ENCODE data around the gene NEU3.

Gene NEU3, protein sequence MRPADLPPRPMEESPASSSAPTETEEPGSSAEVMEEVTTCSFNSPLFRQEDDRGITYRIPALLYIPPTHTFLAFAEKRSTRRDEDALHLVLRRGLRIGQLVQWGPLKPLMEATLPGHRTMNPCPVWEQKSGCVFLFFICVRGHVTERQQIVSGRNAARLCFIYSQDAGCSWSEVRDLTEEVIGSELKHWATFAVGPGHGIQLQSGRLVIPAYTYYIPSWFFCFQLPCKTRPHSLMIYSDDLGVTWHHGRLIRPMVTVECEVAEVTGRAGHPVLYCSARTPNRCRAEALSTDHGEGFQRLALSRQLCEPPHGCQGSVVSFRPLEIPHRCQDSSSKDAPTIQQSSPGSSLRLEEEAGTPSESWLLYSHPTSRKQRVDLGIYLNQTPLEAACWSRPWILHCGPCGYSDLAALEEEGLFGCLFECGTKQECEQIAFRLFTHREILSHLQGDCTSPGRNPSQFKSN

DNA sequence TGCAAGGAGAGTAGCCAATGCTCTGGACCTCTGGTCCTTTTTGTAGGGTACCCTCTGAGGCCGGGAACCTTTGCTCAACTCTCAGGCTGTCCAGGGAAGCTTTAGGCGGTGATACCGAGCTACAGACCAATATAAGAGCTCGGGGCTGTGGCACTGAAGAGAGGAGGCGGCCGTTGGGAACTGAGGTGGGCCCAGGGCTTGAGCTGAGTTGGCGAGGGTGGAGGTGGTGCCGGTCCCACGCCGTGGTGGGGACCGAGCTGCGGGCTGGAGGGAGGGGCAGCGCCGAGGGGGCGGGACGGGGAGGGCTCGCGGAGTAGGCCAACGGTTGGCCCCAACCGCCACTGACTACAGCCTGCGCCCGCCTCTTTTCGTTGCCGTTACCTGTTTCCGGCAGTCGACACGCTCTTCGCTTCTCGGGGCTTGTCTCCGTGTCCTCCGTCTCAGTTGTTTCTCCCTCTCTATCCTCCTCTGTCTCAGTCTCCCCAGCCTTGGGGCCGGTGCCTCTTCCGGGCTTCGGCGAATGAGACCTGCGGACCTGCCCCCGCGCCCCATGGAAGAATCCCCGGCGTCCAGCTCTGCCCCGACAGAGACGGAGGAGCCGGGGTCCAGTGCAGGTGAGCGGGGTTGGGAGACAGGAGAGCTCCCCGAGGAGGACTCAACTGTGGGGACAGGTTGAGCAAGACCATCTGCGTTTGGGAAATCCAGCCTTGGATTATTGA, at the start of gene NEU3:
Gene NEU3, plus strand, starts transcription at position 393 of the 719 bp plus-strand sequence. Its CDS starts 128 bp downstream, at position 521.
- TF ChIP-seq, protein P1, sequence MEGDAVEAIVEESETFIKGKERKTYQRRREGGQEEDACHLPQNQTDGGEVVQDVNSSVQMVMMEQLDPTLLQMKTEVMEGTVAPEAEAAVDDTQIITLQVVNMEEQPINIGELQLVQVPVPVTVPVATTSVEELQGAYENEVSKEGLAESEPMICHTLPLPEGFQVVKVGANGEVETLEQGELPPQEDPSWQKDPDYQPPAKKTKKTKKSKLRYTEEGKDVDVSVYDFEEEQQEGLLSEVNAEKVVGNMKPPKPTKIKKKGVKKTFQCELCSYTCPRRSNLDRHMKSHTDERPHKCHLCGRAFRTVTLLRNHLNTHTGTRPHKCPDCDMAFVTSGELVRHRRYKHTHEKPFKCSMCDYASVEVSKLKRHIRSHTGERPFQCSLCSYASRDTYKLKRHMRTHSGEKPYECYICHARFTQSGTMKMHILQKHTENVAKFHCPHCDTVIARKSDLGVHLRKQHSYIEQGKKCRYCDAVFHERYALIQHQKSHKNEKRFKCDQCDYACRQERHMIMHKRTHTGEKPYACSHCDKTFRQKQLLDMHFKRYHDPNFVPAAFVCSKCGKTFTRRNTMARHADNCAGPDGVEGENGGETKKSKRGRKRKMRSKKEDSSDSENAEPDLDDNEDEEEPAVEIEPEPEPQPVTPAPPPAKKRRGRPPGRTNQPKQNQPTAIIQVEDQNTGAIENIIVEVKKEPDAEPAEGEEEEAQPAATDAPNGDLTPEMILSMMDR (IDR thresholded peaks at IDR 0.05), result no peak

DNA sequence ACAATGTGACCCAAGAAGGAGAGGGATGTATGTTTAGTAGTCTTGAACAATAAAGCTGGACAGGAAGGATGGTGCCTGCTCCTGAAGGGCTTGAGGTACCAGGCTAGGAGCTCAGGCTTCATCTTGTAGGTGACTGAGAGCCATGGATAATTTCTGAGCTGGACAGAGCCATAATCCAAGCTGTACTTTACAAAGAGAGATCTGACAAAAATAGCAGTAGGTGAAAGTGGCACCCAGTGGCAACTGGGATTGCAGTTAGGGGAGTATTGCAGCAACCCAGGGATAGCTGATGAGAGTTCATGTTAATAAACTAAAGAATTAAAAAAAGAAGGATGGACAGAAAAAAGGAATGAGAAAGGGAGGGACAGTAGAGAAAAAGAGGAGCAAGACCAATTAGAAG, 47.2 kb upstream of the NEU3 start:
- TF ChIP-seq, protein P1 (IDR thresholded peaks at IDR 0.05), result no peak

DNA sequence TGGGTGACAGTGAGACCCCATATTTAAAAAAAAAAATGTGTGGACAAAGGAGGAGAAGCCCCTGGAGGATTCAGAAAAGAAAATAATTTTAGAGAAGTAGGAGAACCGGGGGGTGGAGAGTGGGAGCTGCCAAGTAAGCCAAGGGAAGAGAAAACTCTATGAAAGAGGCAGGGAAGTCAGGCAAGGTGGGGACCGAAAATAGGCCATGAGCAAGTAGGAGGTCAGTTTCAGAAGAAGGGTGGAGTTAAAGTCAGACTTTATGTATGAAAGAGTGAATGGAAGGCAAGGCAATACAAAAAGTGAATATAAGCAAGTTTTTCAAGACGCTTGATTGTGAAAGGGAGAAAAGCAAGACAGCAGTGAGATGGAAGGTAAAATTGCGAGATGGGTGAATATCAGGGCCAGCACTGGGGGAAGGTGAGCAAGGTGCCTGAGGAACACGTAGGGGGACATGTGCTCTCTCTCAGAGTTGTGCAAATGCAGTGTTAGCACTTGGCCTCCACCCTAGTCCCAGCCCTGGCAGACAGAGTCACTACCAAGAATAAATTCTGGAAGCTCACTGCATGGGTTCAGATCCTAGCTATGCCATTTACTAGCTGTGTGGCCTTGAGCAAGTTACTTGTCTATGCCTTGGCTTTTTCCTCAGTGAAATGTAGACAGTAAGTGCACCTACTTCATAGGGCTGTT, 46.5 kb upstream of the NEU3 start:
- TF ChIP-seq, protein P1 (IDR thresholded peaks at IDR 0.05), result no peak

DNA sequence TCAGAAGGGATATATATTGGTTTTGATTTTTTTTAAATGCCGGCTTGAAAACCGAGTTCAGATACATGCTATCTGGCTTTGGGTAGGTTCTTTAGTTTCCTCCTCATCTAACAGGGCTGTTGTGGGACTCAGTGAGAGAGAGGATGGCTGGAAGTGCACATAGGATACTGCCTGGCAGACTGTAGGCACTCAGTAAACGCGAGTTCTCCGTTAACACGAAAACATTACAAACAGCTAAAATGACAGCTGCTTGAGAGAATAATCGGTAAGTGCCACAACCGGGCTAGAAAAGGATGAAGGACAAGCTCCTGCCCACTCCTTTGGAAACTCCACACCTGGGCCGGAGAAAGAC, 40.2 kb upstream of the NEU3 start:
- TF ChIP-seq, protein P1 (IDR thresholded peaks at IDR 0.05), result no peak

DNA sequence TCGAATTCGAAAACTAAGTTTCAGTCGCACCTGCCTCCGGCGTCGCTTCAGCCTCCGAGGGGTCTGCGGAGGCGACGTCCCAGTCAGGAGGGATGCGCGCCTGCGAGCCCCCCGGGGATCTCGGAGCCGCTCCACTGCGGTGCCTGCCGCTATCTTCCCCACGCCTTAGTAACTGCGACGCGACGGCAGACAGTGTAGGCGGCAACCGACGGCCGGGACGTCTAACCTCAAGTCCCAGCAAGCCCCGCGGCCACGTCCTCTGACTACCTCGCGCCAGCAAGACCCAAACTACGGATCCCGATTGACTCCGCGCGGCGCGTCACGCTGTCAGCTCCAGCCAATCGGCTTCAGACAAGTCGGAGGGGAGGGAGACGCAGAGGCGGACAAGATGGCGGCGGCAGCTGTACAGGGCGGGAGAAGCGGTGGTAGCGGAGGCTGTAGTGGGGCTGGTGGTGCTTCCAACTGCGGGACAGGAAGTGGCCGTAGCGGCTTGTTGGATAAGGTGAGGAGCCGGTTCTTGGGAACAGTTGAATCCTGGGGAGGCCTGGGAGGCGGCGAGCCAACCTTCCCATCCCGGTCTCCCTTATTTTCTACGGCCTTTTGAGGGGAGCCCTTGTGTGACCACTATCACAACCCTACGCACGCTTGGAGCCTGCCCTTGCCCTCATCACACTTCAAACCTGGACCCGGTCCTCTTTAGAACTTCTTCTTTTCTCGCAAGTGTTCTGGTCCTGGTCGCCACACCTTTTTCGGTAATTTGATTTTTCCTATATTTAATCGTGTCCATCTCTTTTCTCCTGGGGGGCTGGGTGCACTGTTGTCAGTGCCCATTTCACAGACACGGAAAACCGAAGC, 39.6 kb upstream of the NEU3 start, which contains the start of the genes SPCS2 and XRRA1:
Gene SPCS2, plus strand, starts transcription at position 369 of the 855 bp plus-strand sequence. Its CDS starts 20 bp downstream, at position 389.
Gene XRRA1, minus strand, starts transcription at position 194 of the 855 bp plus-strand sequence. CDS start 8,213 bp downstream, outside the sequence.
- TF ChIP-seq, protein P1 (IDR thresholded peaks at IDR 0.05), result no peak

DNA sequence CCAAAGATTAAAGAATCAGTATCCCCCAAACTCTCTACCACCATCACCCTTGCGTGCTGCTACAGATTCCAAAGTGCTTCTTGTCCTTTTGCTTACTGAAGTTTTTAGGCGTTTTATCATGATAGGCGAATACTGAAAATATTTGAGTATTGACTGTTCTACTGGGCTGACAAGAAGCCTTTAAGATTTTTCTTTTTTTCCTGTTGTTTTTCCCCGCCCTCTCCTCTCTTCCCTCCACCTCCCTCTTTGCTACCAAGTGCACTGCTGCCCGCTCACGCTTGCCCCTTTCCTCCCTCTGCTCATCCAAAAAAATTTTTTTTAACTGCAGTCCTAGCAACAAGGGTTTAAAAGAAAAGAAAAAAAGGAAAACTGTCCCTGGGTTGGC, 39.0 kb upstream of the NEU3 start:
- TF ChIP-seq, protein P1 (IDR thresholded peaks at IDR 0.05), result no peak

Data from LNCAP (cell line).